ENCODE results near the gene ARHGAP6. TPM values are rescaled to one million over a fixed set of nuclear protein-coding genes. Genes with fewer than 3 reads are reported as not detected.

Gene ARHGAP6
- total RNA-seq, 4 donors from 2014 or later: 2.1 to 30.5 (median 4.9) TPM

DNA sequence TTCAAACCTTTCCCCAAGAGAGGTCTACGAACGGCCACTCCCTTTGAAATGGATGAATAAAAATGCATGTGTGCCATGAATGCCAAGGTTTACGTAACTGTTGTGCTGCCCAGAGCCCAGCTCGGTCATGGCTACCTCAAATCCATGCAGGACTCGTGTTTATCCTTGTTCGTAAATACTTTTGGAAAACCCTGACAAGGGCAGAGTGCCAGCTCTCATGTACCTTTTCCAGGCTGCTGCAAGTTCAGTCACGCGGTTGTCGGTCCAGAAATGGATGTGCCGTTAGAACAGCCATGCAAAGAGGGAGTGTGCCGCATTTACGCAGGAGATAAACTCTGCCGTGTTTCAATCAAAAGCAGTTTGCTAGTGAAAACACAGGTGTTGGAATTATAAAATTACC is 249.1 kb downstream of the ARHGAP6 start:
- Histone ChIP-seq H3K9me3 (no peaks in the 10 kb centered on the region), H3K27me3 (no peaks in the 10 kb centered on the region), H3K4me3 (no peak overlapping the region), H3K27ac (no peak overlapping the region), H3K36me3 (no peaks in the 10 kb centered on the region), H3K4me1 (no peaks in the 10 kb centered on the region)
- no peak for DNase-seq
- TF ChIP-seq, protein P1, sequence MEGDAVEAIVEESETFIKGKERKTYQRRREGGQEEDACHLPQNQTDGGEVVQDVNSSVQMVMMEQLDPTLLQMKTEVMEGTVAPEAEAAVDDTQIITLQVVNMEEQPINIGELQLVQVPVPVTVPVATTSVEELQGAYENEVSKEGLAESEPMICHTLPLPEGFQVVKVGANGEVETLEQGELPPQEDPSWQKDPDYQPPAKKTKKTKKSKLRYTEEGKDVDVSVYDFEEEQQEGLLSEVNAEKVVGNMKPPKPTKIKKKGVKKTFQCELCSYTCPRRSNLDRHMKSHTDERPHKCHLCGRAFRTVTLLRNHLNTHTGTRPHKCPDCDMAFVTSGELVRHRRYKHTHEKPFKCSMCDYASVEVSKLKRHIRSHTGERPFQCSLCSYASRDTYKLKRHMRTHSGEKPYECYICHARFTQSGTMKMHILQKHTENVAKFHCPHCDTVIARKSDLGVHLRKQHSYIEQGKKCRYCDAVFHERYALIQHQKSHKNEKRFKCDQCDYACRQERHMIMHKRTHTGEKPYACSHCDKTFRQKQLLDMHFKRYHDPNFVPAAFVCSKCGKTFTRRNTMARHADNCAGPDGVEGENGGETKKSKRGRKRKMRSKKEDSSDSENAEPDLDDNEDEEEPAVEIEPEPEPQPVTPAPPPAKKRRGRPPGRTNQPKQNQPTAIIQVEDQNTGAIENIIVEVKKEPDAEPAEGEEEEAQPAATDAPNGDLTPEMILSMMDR (IDR thresholded peaks at IDR 0.05): no peak
- TF ChIP-seq POLR2A (IDR thresholded peaks at IDR 0.05): no peak

DNA sequence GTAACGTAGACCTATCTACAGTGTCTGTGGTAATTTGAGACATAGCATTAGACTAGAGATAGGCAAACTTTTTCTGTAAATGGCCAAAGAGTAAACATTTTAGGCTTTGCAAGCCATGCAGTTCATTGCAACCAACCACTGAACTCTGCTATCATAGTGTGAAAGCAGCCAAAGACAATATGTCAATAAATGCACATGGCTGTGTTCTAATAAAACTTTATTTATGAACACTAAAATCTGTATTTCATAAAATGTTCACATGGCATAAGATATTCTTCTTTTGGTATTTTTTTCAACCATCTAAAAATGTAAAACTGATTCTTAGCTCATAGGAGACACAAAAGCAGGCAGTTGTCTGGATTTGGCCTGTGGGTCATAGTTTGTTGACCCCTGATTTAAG is 251.6 kb downstream of the ARHGAP6 start:
- no peaks in the 10 kb centered on the region for H3K4me1 ChIP-seq
- H3K9me3 ChIP-seq: no peaks in the 10 kb centered on the region
- no peaks in the 10 kb centered on the region for H3K27me3 ChIP-seq
- no peak overlapping the region for H3K4me3 ChIP-seq
- no peak for TF ChIP-seq POLR2A (IDR thresholded peaks at IDR 0.05)
- H3K36me3 ChIP-seq: no peaks in the 10 kb centered on the region
- no peak for DNase-seq
- H3K27ac ChIP-seq: no peak overlapping the region

DNA sequence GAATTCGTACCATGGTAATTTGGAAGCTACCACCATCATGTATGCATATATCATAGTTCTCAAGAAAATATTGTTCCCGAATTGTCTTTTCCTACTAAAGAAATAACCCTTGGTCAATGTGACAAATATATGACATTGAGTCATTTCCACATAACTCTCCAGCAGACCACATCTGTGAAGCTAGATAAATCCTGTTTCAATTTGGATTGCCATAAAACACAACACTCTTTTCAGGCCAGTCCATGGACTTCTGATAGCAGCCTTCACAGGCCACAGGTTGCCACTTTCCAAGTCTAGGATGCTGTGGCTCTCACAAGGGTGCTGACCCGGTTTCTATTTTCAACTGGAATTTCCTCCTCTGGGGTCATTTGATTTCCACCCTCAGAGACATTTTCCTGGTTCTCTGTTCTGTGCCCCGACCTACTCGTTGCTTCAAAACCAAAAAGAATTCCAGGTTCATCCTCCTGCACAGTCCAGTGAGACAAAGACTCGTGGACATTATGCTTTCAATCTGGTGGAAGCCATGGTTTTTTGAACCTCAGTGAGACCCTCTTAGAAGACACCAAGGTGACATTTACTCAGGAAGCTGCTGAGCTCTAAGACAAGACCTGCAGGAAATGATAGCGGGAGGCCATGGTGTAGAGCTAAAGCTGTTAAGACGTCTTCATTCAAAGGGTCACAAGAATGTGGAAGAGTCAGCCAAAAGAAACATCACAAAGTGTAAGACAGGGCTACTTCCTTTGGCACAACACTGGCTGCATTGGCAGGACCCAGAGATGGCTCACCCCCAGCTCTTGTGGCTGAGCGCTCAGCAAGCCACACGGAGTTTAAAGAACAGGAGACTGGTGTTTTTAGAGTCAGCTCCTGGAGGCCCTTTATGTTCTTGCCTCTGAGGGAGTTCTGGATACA is 252.8 kb downstream of the ARHGAP6 start:
- no peaks in the 10 kb centered on the region for H3K4me1 ChIP-seq
- no peak for TF ChIP-seq POLR2A (IDR thresholded peaks at IDR 0.05)
- TF ChIP-seq, protein P1 (IDR thresholded peaks at IDR 0.05): no peak
- H3K4me3 ChIP-seq: no peak overlapping the region
- no peaks in the 10 kb centered on the region for H3K9me3 ChIP-seq
- H3K27me3 ChIP-seq: no peaks in the 10 kb centered on the region
- no peaks in the 10 kb centered on the region for H3K36me3 ChIP-seq
- no peak overlapping the region for H3K27ac ChIP-seq
- no peak for DNase-seq

DNA sequence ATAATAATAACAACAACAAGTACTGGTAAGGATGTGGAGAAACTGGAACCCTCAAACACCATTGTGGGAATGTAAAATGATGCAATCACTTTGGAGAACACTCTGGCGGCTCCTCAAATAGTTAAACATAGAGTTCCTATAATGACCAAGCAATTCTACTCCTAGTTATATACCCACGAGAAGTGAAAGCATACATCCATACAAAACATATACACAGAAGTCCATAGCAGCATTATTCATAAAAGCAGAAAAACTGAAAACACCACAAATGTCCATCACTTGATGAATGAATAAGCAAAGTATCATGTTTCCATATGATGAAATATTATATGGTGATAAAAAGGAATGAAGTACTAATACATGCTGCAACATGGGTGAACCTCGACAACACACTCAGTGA is 255.8 kb downstream of the ARHGAP6 start:
- H3K9me3 ChIP-seq: no peaks in the 10 kb centered on the region
- TF ChIP-seq POLR2A (IDR thresholded peaks at IDR 0.05): no peak
- TF ChIP-seq, protein P1 (IDR thresholded peaks at IDR 0.05): no peak
- H3K4me1 ChIP-seq: no peaks in the 10 kb centered on the region
- no peak overlapping the region for H3K4me3 ChIP-seq
- H3K27me3 ChIP-seq: no peaks in the 10 kb centered on the region
- DNase-seq: no peak
- H3K27ac ChIP-seq: no peak overlapping the region
- no peaks in the 10 kb centered on the region for H3K36me3 ChIP-seq

DNA sequence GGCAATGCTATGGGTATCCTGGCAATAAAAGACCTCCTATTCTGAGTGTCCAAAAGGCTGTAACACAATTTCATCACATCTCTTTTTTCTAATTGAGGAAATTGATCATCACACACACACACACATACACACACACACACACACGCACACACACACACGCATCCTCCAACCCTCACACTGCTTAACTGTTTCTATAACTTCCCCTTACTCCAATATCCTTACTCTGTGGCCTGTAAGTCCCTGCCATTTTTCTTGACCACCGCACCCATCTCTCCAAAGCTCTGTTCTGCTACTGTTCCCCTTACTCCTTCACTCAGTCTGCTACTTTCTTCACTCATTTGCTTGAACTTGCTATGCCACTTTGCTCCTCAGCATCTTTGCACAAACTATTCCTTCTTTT is 256.9 kb downstream of the ARHGAP6 start:
- Histone ChIP-seq H3K27me3 (no peaks in the 10 kb centered on the region), H3K4me3 (no peak overlapping the region), H3K27ac (no peak overlapping the region), H3K4me1 (no peaks in the 10 kb centered on the region), H3K36me3 (no peaks in the 10 kb centered on the region), H3K9me3 (no peaks in the 10 kb centered on the region)
- TF ChIP-seq, protein P1 (IDR thresholded peaks at IDR 0.05): no peak
- TF ChIP-seq POLR2A (IDR thresholded peaks at IDR 0.05): no peak
- no peak for DNase-seq

DNA sequence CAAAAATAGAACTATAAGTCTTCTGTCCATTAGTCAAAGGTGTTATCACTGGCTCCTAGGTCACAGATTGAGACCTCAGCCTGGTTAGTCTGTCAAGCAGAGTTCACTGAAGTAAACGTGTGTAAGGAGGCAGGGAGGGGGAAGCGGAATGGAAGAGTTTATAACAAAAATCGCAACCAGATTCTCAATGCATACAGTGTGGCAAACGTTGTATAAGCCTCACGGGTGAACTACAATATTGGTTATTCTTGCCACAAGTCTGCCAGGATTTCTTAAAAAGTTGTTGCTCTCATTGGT is 257.7 kb downstream of the ARHGAP6 start:
- no peaks in the 10 kb centered on the region for H3K27me3 ChIP-seq
- H3K36me3 ChIP-seq: no peaks in the 10 kb centered on the region
- DNase-seq: no peak
- TF ChIP-seq POLR2A (IDR thresholded peaks at IDR 0.05): no peak
- TF ChIP-seq, protein P1 (IDR thresholded peaks at IDR 0.05): no peak
- H3K9me3 ChIP-seq: no peaks in the 10 kb centered on the region
- H3K4me3 ChIP-seq: no peak overlapping the region
- no peak overlapping the region for H3K27ac ChIP-seq
- no peaks in the 10 kb centered on the region for H3K4me1 ChIP-seq

All from Peyer's patch (tissue), 4 donors.